Measurements from ENCODE around the gene RINL.
A peak's percentile ranks its signal among the peaks of the same experiment; 100 is the strongest.

Gene RINL

DNA sequence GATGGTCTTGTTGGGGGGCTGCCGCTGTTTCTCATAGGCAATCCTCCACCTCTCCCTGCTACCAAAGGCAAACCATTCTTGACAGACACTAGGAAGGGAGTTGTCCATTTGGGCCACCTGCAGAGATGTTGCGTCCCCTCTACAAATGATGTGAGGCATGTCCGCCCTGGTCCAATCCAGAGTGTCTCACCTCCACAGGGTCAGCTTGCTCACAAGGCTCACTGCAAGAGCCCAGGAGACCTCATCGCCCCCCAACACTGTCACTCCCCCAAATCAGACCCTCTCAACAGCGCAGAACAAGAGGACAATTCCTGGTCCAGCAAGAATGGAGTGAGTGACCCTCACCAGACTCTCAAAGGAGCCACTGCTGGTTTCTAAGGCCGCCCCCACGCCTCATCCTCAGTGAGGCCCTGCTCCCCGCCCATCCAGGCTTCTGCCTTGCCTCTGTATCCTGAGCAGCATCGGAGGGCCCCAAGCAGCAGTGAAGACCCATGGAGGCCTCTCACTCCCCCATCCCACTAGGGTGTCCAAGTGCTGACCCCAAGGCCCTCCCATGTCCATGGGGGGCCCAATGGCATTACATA lies 34.8 kb downstream of the RINL start:
- no peak overlapping the region for H3K9ac ChIP-seq (ENCODE audit: low read length in 5 of 5)
- H3K36me3 ChIP-seq (ENCODE audit: control insufficient read depth in 5 of 5, insufficient read depth in 5 of 5, low read length in 5 of 5) = peaks cover 10 to 96% (median 93%) of the 10 kb centered on the region in 5 donors
- peak overlapping the region; percentile 23 for H3K27ac ChIP-seq (ENCODE audit: low read depth, low read length)
- no peak overlapping the region for H3K4me3 ChIP-seq (ENCODE audit: low read depth in 1 of 5, low read length in 5 of 5)
- no peaks in the 10 kb centered on the region for H3K9me3 ChIP-seq (ENCODE audit: control insufficient read depth in 5 of 5, low read length in 5 of 5)
- H3K4me1 ChIP-seq (ENCODE audit: control insufficient read depth in 5 of 5, insufficient read depth in 5 of 5, low read length in 5 of 5) = peaks cover 4 to 28% (median 24%) of the 10 kb centered on the region in 5 donors
- no peaks in the 10 kb centered on the region for H3K27me3 ChIP-seq (ENCODE audit: control insufficient read depth in 5 of 5, insufficient read depth in 4 of 5, low read length in 5 of 5)

DNA sequence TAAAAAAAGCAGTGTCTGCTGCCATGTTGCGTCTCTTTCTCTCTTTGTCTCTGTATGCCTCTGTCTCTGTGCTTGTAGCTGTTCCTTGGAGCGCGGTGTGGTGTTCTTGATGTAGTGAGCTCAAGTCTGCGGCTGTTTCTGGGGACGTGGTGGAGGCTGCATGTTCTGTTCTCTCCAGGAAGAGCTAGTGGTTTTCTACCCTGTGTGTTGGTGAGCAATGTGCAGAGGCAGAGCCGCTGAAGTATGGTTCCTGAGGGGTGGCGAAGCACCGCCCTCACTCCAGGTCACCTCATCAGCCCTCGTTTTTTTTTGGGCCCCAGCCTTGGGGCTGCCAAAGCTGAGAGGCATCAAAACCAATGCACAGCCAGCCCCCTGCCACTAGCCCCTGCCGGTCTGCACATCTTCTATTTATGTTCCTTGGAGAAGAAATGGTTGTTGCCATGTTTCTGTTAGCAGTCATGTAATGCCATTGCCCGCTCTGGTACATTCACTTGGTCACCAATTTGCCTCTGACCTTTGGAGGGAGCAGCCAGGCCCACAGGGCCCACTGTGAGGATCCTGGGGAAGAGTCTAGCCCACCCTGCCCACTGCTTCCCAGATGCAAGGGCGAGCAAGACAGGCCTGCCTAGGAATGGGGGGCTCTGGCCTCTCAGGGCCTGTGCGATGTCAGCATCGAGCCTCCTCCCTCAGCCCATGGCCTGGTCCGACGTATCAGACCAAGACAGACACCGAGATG lies 35.5 kb downstream of the RINL start:
- Histone ChIP-seq H3K9ac (ENCODE audit: low read length in 5 of 5) (no peak overlapping the region), H3K27ac (ENCODE audit: low read depth, low read length) (no peak overlapping the region), H3K27me3 (ENCODE audit: control insufficient read depth in 5 of 5, insufficient read depth in 4 of 5, low read length in 5 of 5) (no peaks in the 10 kb centered on the region), H3K4me3 (ENCODE audit: low read depth in 1 of 5, low read length in 5 of 5) (no peak overlapping the region), H3K4me1 (ENCODE audit: control insufficient read depth in 5 of 5, insufficient read depth in 5 of 5, low read length in 5 of 5) (peaks cover 2 to 21% (median 18%) of the 10 kb centered on the region in 5 donors), H3K36me3 (ENCODE audit: control insufficient read depth in 5 of 5, insufficient read depth in 5 of 5, low read length in 5 of 5) (peaks cover 10 to 100% (median 98%) of the 10 kb centered on the region in 5 donors), H3K9me3 (ENCODE audit: control insufficient read depth in 5 of 5, low read length in 5 of 5) (no peaks in the 10 kb centered on the region)

DNA sequence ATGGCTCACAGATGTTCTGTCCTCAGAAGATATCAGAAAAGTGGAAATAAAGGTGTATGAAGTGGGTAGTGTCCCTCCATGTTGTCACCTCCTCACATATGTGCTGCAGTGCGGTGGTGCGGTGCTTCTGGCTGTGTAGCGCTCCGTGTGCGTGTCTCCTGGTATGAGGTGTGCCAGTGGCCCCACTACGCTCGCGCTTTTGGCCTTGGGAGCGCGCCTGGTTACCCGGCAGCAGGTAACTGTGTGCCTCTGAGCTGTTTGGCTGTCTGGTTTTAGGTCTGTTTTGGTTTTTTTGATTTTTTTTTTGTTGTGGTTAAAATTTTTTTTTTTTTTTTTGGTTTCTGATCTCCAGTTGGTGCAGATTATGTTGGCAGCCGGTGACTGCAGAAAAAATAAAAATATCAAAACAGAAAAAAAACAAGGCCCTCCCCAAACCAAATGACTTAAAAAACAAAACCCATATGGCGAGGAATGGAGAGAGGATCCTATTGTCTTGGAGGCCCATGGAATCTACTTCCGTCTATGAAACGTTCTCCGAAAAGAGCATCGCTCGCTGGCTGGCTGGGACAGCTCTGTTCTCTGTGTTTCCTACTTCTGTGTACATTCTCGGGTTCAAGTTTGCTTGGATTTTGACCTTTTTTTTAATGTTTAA lies 36.2 kb downstream of the RINL start:
- peaks cover 0 to 14% (median 12%) of the 10 kb centered on the region in 5 donors for H3K4me1 ChIP-seq (ENCODE audit: control insufficient read depth in 5 of 5, insufficient read depth in 5 of 5, low read length in 5 of 5)
- peak overlapping the region in 1 of 5 donors; percentile 1 for H3K9ac ChIP-seq (ENCODE audit: low read length in 5 of 5)
- no peaks in the 10 kb centered on the region for H3K27me3 ChIP-seq (ENCODE audit: control insufficient read depth in 5 of 5, insufficient read depth in 4 of 5, low read length in 5 of 5)
- H3K4me3 ChIP-seq (ENCODE audit: low read depth in 1 of 5, low read length in 5 of 5) = no peak overlapping the region
- H3K9me3 ChIP-seq (ENCODE audit: control insufficient read depth in 5 of 5, low read length in 5 of 5) = no peaks in the 10 kb centered on the region
- H3K27ac ChIP-seq (ENCODE audit: low read depth, low read length) = no peak overlapping the region
- H3K36me3 ChIP-seq (ENCODE audit: control insufficient read depth in 5 of 5, insufficient read depth in 5 of 5, low read length in 5 of 5) = peaks cover 10 to 100% (median 98%) of the 10 kb centered on the region in 5 donors

DNA sequence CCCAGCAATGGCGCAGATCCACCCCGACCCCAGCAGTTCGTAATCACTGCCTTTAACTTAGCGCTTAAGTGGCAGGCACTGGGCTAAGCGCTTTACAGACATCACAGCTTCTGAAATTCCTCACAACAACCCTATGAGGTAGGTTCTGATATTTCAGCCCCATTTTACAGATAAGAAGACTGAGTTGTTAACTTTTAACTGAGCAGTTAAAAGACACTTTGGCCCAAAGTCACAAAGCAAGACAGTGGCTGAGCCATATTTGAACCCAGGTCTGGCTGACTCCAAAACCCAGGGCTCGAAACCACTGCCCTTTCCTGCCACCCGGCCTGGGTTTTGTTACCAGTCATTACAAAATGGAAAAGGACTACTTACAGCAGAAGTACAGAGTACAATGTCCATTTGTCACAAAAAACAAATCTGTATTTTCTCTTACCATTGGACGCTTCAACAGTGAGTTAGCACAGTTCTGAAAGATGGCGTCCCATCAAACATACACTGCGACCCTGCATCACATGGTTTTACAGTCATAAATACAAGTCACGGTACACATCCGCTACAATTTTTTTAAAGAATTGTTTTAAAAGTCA lies 36.8 kb downstream of the RINL start:
- H3K9ac ChIP-seq (ENCODE audit: low read length in 5 of 5) = peak overlapping the region in 2 of 5 donors; percentile 1 to 35
- H3K27me3 ChIP-seq (ENCODE audit: control insufficient read depth in 5 of 5, insufficient read depth in 4 of 5, low read length in 5 of 5) = no peaks in the 10 kb centered on the region
- H3K4me1 ChIP-seq (ENCODE audit: control insufficient read depth in 5 of 5, insufficient read depth in 5 of 5, low read length in 5 of 5) = peaks cover 0 to 14% (median 11%) of the 10 kb centered on the region in 5 donors
- no peak overlapping the region for H3K27ac ChIP-seq (ENCODE audit: low read depth, low read length)
- no peaks in the 10 kb centered on the region for H3K9me3 ChIP-seq (ENCODE audit: control insufficient read depth in 5 of 5, low read length in 5 of 5)
- no peak overlapping the region for H3K4me3 ChIP-seq (ENCODE audit: low read depth in 1 of 5, low read length in 5 of 5)
- H3K36me3 ChIP-seq (ENCODE audit: control insufficient read depth in 5 of 5, insufficient read depth in 5 of 5, low read length in 5 of 5) = peaks cover 9 to 99% (median 98%) of the 10 kb centered on the region in 5 donors

DNA sequence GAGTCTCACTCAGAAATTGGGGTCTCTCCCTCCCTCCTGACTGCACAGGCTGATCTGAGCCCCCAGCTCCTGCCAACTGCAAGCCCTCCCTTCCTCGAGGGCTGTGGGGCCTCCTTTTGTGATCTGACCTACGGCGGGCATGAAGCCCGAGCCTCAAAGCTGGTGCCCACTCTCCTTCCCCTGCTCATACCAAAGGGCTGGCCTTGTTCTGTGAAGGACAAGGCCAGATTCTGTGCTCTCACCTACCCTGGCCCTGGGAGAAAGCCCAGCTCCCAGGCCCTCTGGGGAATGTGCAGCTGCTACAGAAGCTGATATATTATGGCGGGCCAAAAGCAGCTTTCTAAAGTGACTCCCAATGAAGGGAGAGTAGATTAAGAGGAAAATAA lies 37.5 kb downstream of the RINL start:
- Histone ChIP-seq H3K4me3 (ENCODE audit: low read depth in 1 of 5, low read length in 5 of 5) (no peak overlapping the region), H3K9me3 (ENCODE audit: control insufficient read depth in 5 of 5, low read length in 5 of 5) (no peaks in the 10 kb centered on the region), H3K27ac (ENCODE audit: low read depth, low read length) (peak overlapping the region; percentile 23), H3K27me3 (ENCODE audit: control insufficient read depth in 5 of 5, insufficient read depth in 4 of 5, low read length in 5 of 5) (no peaks in the 10 kb centered on the region), H3K36me3 (ENCODE audit: control insufficient read depth in 5 of 5, insufficient read depth in 5 of 5, low read length in 5 of 5) (peaks cover 8 to 99% (median 97%) of the 10 kb centered on the region in 5 donors), H3K9ac (ENCODE audit: low read length in 5 of 5) (peak overlapping the region in 2 of 5 donors; percentile 1 to 35), H3K4me1 (ENCODE audit: control insufficient read depth in 5 of 5, insufficient read depth in 5 of 5, low read length in 5 of 5) (peaks cover 0 to 14% (median 8%) of the 10 kb centered on the region in 5 donors)

DNA sequence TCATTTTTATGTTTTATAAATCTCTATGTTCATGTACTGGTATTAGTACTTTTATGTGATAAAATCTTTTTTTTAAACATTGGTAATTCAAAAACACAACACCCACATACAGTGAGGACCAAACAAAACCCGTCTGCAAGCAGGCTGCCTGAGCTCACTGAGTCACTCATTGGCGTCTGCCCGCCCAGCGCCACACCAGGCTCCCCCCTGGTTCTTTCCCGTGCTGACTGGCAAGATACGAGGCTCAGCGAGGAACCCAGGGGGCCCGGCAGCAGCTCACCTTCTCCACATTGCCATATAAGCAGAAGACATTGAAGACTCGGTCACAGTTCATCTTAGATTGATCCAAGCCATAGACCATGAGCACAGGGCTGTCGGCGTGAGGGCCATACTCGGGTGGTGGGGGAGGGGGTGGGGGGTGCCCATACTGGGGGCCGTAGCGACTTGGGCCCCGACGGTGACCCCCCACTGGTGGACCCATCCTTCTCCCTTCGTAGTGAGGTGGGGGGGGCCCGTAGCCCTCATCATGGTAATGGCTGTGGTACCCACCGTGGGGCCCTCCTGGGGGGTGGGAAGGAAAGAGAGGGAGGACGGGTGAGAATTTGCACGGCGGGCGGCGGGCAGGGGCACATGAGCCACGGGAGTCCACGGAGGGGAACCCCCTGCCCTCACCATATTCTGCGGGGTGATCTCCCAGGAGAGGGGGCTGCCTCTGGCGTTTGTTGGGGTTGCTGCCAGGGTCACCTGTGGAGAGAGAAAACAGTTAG lies 38.1 kb downstream of the RINL start:
- Histone ChIP-seq H3K4me1 (ENCODE audit: control insufficient read depth in 5 of 5, insufficient read depth in 5 of 5, low read length in 5 of 5) (peaks cover 0 to 14% (median 7%) of the 10 kb centered on the region in 5 donors), H3K4me3 (ENCODE audit: low read depth in 1 of 5, low read length in 5 of 5) (no peak overlapping the region), H3K9me3 (ENCODE audit: control insufficient read depth in 5 of 5, low read length in 5 of 5) (no peaks in the 10 kb centered on the region), H3K9ac (ENCODE audit: low read length in 5 of 5) (no peak overlapping the region), H3K27ac (ENCODE audit: low read depth, low read length) (peak overlapping the region; percentile 23), H3K27me3 (ENCODE audit: control insufficient read depth in 5 of 5, insufficient read depth in 4 of 5, low read length in 5 of 5) (no peaks in the 10 kb centered on the region), H3K36me3 (ENCODE audit: control insufficient read depth in 5 of 5, insufficient read depth in 5 of 5, low read length in 5 of 5) (peaks cover 8 to 98% (median 94%) of the 10 kb centered on the region in 5 donors)

DNA sequence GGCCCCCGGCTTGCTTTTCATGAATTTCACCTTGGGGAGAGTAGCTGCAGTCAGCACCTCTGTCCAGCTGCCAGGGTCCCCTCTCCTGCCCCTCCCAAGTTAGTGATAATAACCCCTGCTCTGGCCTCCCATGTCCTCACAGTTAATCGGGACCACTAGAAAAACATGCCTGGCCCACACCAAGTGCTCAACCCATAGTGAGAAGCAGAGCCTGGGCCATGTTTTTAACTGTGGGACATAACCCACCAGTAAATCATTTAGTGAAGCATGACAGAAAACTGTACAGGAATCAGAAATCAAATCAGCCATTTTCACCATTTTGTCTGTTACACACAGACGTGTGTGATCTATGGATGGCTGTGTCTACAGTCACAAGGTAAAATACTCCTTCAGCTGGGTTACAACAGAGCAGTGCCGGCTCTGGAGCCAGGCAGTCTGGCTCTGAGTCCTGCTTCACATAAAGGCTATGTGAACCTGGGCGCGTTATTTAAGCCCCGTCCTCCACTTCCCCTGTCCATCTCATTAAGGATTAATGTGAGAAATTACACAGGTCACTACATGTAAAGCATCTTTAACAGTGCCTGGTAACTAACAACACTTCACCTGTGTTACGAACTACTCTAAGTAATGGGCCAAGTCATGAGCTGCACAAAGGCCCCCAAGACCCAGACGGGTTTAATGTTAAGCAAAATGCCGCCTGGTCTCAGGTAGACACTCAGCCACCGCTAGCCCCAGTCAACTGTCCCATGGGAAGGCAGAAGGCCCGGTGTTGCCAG lies 38.9 kb downstream of the RINL start:
- Histone ChIP-seq H3K4me3 (ENCODE audit: low read depth in 1 of 5, low read length in 5 of 5) (no peak overlapping the region), H3K4me1 (ENCODE audit: control insufficient read depth in 5 of 5, insufficient read depth in 5 of 5, low read length in 5 of 5) (peaks cover 0 to 14% (median 7%) of the 10 kb centered on the region in 5 donors), H3K36me3 (ENCODE audit: control insufficient read depth in 5 of 5, insufficient read depth in 5 of 5, low read length in 5 of 5) (peaks cover 8 to 93% (median 86%) of the 10 kb centered on the region in 5 donors), H3K9me3 (ENCODE audit: control insufficient read depth in 5 of 5, low read length in 5 of 5) (no peaks in the 10 kb centered on the region), H3K27me3 (ENCODE audit: control insufficient read depth in 5 of 5, insufficient read depth in 4 of 5, low read length in 5 of 5) (no peaks in the 10 kb centered on the region), H3K9ac (ENCODE audit: low read length in 5 of 5) (no peak overlapping the region), H3K27ac (ENCODE audit: low read depth, low read length) (no peak overlapping the region)

DNA sequence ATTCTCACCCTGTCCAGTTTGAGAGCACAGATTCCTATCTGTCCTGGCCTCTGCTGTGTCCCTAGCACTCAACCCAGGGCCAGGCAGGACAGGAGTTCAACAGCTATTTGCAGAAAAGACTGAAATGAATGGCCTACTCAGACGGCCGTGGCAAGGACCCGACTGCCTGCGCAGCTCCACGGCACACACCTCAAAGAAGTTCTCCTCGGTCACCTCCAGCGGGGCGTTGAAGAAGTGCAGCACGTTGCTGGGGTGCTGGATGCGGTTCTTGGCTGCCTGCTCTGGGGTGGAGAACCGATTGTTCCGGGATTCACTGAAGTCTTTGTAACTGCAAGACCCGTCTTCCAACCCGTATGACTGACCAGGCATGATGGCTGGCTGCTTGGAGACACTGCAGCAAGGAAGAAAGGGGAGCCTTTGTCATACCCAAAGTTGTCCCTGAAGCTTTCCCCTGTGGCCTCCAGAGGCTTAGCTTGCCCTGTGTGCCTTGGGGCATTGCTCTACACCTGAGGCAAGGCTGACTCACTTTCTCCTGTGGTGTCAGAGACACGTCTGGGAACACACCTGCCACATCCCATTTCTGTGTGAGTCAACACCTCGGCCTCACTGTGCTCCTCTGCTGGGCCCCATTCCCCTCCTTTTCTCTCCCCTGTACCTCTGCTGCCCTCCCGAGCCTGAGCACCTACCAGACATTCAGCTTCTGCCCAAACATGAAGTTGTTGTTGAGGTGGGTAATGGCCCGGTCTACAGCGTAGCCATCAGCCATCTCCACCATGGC lies 39.7 kb downstream of the RINL start:
- Histone ChIP-seq H3K9me3 (ENCODE audit: control insufficient read depth in 5 of 5, low read length in 5 of 5) (no peaks in the 10 kb centered on the region), H3K9ac (ENCODE audit: low read length in 5 of 5) (no peak overlapping the region), H3K4me3 (ENCODE audit: low read depth in 1 of 5, low read length in 5 of 5) (no peak overlapping the region), H3K27me3 (ENCODE audit: control insufficient read depth in 5 of 5, insufficient read depth in 4 of 5, low read length in 5 of 5) (no peaks in the 10 kb centered on the region), H3K36me3 (ENCODE audit: control insufficient read depth in 5 of 5, insufficient read depth in 5 of 5, low read length in 5 of 5) (peaks cover 8 to 85% (median 79%) of the 10 kb centered on the region in 5 donors), H3K4me1 (ENCODE audit: control insufficient read depth in 5 of 5, insufficient read depth in 5 of 5, low read length in 5 of 5) (peaks cover 0 to 14% (median 7%) of the 10 kb centered on the region in 5 donors), H3K27ac (ENCODE audit: low read depth, low read length) (no peak overlapping the region)

Data from subcutaneous abdominal adipose tissue (tissue), 5 donors.